SK-N-MC (cell line): ENCODE results near the gene LGR5.

ENCODE experiments used
- EZH2 ChIP-seq: fragments of 200-600 bp; sonication (generic); IDR thresholded peaks from one replicate; pipeline ENCODE4 v1.6.1; 2017; ENCODE audit warnings: antibody characterized with exemption
- FOXP2 ChIP-seq: optimal IDR thresholded peaks from 2 replicates; pipeline ENCODE3; 2011; ENCODE audit warnings: mild to moderate bottlenecking, moderate library complexity; ENCODE audit not compliant: insufficient read depth; ENCODE audit errors: extremely low read length, control extremely low read depth
- POLR2AphosphoS5 ChIP-seq: IDR thresholded peaks from 2 replicates; pipeline ENCODE4 v1.6.1; 2012; ENCODE audit warnings: mild to moderate bottlenecking, low read depth, low read length, borderline replicate concordance

DNA sequence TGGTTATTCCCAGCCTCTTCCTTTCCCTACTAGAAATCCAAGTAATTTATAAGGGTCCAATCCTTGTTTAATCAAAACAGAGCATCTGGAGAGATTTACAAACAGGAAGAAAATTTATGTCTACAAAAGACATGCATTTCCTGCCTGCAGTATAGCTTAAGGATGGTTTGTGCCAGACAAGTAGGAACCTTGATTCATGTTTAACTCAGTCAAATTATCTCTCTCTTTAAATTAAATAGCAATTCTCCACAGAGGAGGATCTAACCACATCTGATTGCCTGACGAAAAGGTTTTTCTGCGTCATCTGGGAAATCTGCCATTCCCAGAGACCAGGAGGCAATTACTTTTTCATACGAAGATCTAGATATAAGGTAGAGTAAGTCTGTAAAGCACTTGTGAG, 118.8 kb downstream of the LGR5 start:
- peak; percentile 53; the same call in 1 of the 2 replicates for TF ChIP-seq POLR2AphosphoS5
- TF ChIP-seq FOXP2, result peak; percentile 51
- TF ChIP-seq EZH2, result no peak
